ENCODE results near the gene PTRHD1.
A peak's percentile ranks its signal among the peaks of the same experiment; 100 is the strongest.

DNA sequence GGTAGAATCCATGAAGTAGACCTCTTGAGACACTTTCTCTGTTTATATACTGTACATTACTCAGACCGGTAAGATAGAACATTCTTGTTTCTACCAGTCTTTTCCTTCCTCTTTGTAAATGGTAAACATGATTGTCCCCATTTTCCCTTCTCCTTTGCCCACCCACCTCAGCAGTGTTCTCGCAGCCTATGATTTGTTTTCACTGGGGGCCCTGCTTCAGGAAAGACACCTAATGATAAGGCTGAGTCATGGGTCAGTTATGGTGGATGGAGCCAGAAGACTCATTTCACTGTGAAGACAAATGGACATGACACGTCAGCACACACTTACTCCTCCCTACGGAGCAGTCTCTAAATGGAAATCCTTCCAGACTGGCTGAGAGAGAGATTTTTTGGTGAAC lies 23.7 kb upstream of the PTRHD1 start:
- TF ChIP-seq, protein P1, sequence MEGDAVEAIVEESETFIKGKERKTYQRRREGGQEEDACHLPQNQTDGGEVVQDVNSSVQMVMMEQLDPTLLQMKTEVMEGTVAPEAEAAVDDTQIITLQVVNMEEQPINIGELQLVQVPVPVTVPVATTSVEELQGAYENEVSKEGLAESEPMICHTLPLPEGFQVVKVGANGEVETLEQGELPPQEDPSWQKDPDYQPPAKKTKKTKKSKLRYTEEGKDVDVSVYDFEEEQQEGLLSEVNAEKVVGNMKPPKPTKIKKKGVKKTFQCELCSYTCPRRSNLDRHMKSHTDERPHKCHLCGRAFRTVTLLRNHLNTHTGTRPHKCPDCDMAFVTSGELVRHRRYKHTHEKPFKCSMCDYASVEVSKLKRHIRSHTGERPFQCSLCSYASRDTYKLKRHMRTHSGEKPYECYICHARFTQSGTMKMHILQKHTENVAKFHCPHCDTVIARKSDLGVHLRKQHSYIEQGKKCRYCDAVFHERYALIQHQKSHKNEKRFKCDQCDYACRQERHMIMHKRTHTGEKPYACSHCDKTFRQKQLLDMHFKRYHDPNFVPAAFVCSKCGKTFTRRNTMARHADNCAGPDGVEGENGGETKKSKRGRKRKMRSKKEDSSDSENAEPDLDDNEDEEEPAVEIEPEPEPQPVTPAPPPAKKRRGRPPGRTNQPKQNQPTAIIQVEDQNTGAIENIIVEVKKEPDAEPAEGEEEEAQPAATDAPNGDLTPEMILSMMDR (IDR thresholded peaks at IDR 0.05) = no peak
- TF ChIP-seq, protein P2, sequence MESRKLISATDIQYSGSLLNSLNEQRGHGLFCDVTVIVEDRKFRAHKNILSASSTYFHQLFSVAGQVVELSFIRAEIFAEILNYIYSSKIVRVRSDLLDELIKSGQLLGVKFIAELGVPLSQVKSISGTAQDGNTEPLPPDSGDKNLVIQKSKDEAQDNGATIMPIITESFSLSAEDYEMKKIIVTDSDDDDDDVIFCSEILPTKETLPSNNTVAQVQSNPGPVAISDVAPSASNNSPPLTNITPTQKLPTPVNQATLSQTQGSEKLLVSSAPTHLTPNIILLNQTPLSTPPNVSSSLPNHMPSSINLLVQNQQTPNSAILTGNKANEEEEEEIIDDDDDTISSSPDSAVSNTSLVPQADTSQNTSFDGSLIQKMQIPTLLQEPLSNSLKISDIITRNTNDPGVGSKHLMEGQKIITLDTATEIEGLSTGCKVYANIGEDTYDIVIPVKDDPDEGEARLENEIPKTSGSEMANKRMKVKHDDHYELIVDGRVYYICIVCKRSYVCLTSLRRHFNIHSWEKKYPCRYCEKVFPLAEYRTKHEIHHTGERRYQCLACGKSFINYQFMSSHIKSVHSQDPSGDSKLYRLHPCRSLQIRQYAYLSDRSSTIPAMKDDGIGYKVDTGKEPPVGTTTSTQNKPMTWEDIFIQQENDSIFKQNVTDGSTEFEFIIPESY (IDR thresholded peaks at IDR 0.05; ENCODE audit: borderline replicate concordance, low read depth) = no peak
- no peak for TF ChIP-seq SMC3 (IDR thresholded peaks at IDR 0.05; ENCODE audit: low read depth, low read length)
- no peak for TF ChIP-seq FOXM1 (IDR thresholded peaks at IDR 0.05; ENCODE audit: low read depth)
- no peak for TF ChIP-seq TAF1 (IDR thresholded peaks at IDR 0.05; ENCODE audit: borderline replicate concordance, low read depth, low read length)
- TF ChIP-seq MXI1 (IDR thresholded peaks at IDR 0.05; ENCODE audit: low read depth, low read length) = no peak
- TF ChIP-seq EZH2phosphoT487 (IDR thresholded peaks at IDR 0.05; ENCODE audit: borderline replicate concordance, low read depth) = no peak
- no peak; a peak in 1 of 4 replicates for TF ChIP-seq EP300 (IDR thresholded peaks at IDR 0.05; ENCODE audit: borderline replicate concordance in 1 of 2, low read depth in 1 of 2, low read length in 1 of 2)
- TF ChIP-seq, protein P3, sequence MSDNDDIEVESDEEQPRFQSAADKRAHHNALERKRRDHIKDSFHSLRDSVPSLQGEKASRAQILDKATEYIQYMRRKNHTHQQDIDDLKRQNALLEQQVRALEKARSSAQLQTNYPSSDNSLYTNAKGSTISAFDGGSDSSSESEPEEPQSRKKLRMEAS (IDR thresholded peaks at IDR 0.05; ENCODE audit: low read depth) = 0 out of 2 replicates have a peak, but pooled peaks have one; percentile 29
